Upper lobe of left lung (tissue), 6 donors: ENCODE results near the gene LRRTM1. TPM values are rescaled to one million over a fixed set of nuclear protein-coding genes. Genes with fewer than 3 reads are reported as not detected.

ENCODE experiments used
- ATAC-seq, 2 donors: fragments of 200-7000 bp; cut with Tn5 transposase; one replicate each; pipeline ENCODE4 v1.9.1; 2022; ENCODE audit warnings: mild to moderate bottlenecking in 2 of 2, moderate library complexity in 2 of 2; ENCODE audit not compliant: low FRiP score in 2 of 2
- DNase-seq, 2 donors: peaks; one replicate each; pipeline ENCODE4 v3.0.0-alpha.2; 2019 to 2020
- H3K27ac ChIP-seq, 4 donors: fragments of 200-600 bp; sonication (generic); one replicate each; pipeline ENCODE4 v1.5.1; 2016 to 2019
- H3K27me3 ChIP-seq, 4 donors: fragments of 200-600 bp; sonication (generic); one replicate each; pipeline ENCODE4 v1.5.1; 2017 to 2019
- H3K36me3 ChIP-seq, 4 donors: fragments of 200-600 bp; sonication (generic); one replicate each; pipeline ENCODE4 v1.5.1; 2016 to 2019
- H3K4me1 ChIP-seq, 4 donors: fragments of 200-600 bp; sonication (generic); one replicate each; pipeline ENCODE4 v1.5.1; 2018 to 2019
- H3K4me3 ChIP-seq, 4 donors: fragments of 200-600 bp; sonication (generic); one replicate each; pipeline ENCODE4 v1.5.1; 2017 to 2019; ENCODE audit warnings: mild to moderate bottlenecking in 2 of 4, moderate library complexity in 1 of 4
- H3K9me3 ChIP-seq, 4 donors: fragments of 200-600 bp; sonication (generic); one replicate each; pipeline ENCODE4 v1.5.1; 2018 to 2019
- EP300 ChIP-seq, 4 donors: sonication (generic); formaldehyde crosslinking; IDR thresholded peaks; one replicate each; pipeline ENCODE4 v1.5.1; 2017; ENCODE audit warnings: antibody characterized with exemption in 4 of 4, control low read depth in 2 of 4
- POLR2A ChIP-seq, 4 donors: fragments of 450-650 bp; IDR thresholded peaks; one replicate each; pipeline ENCODE4 v1.5.1; 2016 to 2017; ENCODE audit warnings: antibody characterized with exemption in 4 of 4, mild to moderate bottlenecking in 2 of 4
- POLR2AphosphoS5 ChIP-seq, 2 donors: sonication (generic); formaldehyde crosslinking; IDR thresholded peaks; one replicate each; pipeline ENCODE4 v1.5.1; 2017; ENCODE audit warnings: antibody characterized with exemption in 2 of 2
- whole genome bisulfite sequencing, 2 donors: methylation state at CpG; one replicate each; pipeline ENCODE4 v1.1.5; 2017 to 2018; 5-methylcytosine and 5-hydroxymethylcytosine counted together
- total RNA-seq, 6 donors: library from RNA; depleted of rRNA in 4 of 6; stranded (reverse); fragments of >200 nt in 4 of 6; gene quantifications; one replicate each; pipeline versions ENCODE4 v1.1.0 to v1.2.1, GENCODE V29; 2016 to 2021
- TF ChIP-seq, protein P1 (sequence below), 6 experiments: fragments of 450-650 bp in 4 of 6; fragments of 200-600 bp in 2 of 6; sonication (generic) in 2 of 6; IDR thresholded peaks; one replicate each; pipeline ENCODE4 v1.5.1; 2016 to 2019; ENCODE audit warnings: antibody characterized with exemption in 6 of 6
- donor health status: DM: no; HTN: no; CAD: no; lungs with moderate emphysema.
- donor health status: DM: no; HTN: yes; CAD: no; lungs with severe emphysema.

LRRTM1 gene
- total RNA-seq, 6 donors from 2014 or later = 0.22 to 0.40 TPM; not detected in 4

DNA sequence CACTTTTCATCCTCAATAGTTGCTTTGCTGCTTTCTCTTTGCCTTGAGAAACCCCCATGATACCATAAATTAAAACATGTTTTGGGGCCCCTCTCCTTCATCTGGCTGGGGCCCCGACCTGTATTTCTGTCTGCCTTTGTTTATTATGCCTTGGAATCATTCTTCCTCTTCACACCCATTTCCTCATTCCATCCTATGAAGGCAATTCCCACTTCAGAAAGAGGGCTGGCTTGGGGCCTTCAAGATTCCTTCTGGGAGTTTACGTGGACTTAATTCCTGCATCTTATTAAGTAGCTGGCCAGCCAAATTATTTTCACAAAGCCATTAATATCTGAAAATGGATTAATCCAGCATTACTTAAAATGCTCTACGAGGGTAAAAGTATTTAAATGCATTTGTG lies 6.8 kb upstream of the LRRTM1 start:
- H3K4me1 ChIP-seq = no peaks in the 10 kb centered on the region
- no peak for TF ChIP-seq POLR2AphosphoS5 (IDR thresholded peaks at IDR 0.05)
- no peak for TF ChIP-seq POLR2A (IDR thresholded peaks at IDR 0.05)
- TF ChIP-seq, protein P1, sequence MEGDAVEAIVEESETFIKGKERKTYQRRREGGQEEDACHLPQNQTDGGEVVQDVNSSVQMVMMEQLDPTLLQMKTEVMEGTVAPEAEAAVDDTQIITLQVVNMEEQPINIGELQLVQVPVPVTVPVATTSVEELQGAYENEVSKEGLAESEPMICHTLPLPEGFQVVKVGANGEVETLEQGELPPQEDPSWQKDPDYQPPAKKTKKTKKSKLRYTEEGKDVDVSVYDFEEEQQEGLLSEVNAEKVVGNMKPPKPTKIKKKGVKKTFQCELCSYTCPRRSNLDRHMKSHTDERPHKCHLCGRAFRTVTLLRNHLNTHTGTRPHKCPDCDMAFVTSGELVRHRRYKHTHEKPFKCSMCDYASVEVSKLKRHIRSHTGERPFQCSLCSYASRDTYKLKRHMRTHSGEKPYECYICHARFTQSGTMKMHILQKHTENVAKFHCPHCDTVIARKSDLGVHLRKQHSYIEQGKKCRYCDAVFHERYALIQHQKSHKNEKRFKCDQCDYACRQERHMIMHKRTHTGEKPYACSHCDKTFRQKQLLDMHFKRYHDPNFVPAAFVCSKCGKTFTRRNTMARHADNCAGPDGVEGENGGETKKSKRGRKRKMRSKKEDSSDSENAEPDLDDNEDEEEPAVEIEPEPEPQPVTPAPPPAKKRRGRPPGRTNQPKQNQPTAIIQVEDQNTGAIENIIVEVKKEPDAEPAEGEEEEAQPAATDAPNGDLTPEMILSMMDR (IDR thresholded peaks at IDR 0.05) = no peak
- no peak for TF ChIP-seq EP300 (IDR thresholded peaks at IDR 0.05)
- H3K4me3 ChIP-seq = no peak overlapping the region
- DNase-seq = no peak
- no peak for ATAC-seq
- no peak overlapping the region for H3K27ac ChIP-seq
- H3K9me3 ChIP-seq = no peaks in the 10 kb centered on the region
- H3K36me3 ChIP-seq = no peaks in the 10 kb centered on the region
- no peaks in the 10 kb centered on the region for H3K27me3 ChIP-seq
- 36 to 43% methylated on average over 3 of the region's 3 CpGs for WGBS, 2 donors

DNA sequence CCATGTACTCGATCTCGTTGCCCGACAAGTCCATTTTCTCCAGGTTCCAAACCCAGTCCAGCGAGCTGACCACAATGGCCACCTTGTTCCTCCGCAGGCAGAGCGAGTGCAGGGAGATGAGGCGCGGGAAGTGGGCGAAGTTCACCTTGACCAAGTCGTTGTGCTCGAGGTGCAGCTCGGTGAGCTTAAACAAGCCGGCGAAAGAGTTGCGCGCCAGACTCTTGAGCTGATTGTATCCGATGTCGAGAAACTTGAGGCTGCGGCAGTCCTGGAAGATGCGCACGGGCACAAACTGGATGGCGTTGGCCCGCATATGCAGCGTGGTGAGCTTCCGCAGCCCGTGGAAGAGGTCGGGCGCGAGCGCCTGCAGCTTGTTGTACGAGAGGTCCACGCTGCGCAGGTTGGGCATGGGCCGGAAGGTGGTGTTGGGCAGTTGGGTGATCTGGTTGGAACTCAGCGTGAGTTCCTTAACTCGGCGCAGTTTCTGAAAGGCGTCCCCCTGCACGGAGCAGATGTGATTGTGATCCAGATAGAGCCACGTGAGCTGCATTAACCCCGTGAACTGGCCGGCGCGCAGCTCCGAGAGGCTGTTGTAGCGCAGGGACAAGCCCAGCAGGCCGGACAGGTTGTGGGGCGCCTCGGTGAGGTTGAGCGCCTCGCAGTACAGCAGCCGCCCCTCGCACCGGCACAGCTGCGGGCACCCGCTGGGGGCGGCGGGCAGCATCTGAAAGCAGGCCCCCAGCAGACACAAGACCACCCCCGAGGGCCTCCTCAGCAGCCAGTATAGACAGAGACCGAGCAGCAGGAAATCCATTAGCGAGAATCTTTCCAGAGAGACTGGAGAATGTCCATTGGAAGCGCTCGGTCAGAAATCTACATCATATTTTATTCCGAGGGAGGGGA lies 1.3 kb downstream of the LRRTM1 start:
- TF ChIP-seq, protein P1 (IDR thresholded peaks at IDR 0.05) = no peak
- no peak for TF ChIP-seq POLR2AphosphoS5 (IDR thresholded peaks at IDR 0.05)
- no peak for TF ChIP-seq POLR2A (IDR thresholded peaks at IDR 0.05)
- TF ChIP-seq EP300 (IDR thresholded peaks at IDR 0.05) = no peak
- peak; percentile 30 to 32 for ATAC-seq
- Histone ChIP-seq H3K36me3 (no peaks in the 10 kb centered on the region), H3K27me3 (peaks cover 0 to 22% (median 7%) of the 10 kb centered on the region in 4 donors), H3K4me3 (peak overlapping the region in 1 of 4 donors; percentile 15), H3K9me3 (no peaks in the 10 kb centered on the region), H3K4me1 (peaks cover 5 to 22% (median 14%) of the 10 kb centered on the region in 4 donors), H3K27ac (no peak overlapping the region)
- DNase-seq = peak in 1 of 2 donors; percentile 65
- 4 to 11% methylated on average over 18 to 47 of the region's 64 CpGs for WGBS, 2 donors

DNA sequence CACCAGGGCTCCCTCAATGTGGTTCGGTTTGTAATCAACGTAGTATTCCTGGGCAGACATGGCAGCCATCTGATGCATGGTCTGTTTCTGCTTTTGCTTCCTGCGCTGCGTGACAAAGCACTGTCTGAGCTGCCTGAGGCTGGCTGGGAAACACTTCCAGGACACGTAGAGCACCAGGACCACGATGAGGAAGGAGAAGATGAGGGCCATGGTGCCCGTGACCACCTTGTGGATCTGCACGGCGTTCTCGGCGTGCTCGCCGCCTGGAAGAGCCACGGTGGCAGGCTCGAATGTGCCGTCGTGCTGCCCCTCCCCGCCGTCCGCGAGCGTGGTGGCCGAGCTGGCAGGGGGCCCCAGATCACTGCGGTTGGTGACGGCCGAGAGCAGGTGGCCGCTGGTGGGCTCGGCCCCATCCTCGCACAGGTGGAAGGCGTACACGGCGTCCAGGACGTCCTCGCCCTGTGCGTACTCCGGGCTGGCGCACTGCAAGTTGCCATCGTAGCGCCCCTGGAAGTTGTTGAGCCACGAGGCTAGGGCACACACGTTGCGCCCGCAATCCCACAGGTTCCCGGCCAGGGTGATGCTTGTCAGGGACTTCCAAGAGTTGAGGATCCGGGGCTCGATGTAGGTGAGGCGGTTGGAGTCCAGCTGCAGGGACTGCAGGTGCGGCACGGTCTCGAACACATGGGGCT lies 2.1 kb downstream of the LRRTM1 start:
- Histone ChIP-seq H3K36me3 (no peaks in the 10 kb centered on the region), H3K27ac (no peak overlapping the region), H3K9me3 (no peaks in the 10 kb centered on the region), H3K4me1 (peaks cover 5 to 22% (median 14%) of the 10 kb centered on the region in 4 donors), H3K4me3 (no peak overlapping the region), H3K27me3 (peaks cover 0 to 22% (median 7%) of the 10 kb centered on the region in 4 donors)
- DNase-seq = peak in 1 of 2 donors; percentile 68
- no peak for ATAC-seq
- TF ChIP-seq POLR2AphosphoS5 (IDR thresholded peaks at IDR 0.05) (no peak), POLR2A (IDR thresholded peaks at IDR 0.05) (no peak), EP300 (IDR thresholded peaks at IDR 0.05) (no peak)
- TF ChIP-seq, protein P1 (IDR thresholded peaks at IDR 0.05) = no peak
- 12 to 18% methylated on average over 11 to 46 of the region's 50 CpGs for WGBS, 2 donors

GRCh38 chr2:80302001-80302313 lies 2.6 kb downstream of the LRRTM1 start:
- Histone ChIP-seq H3K9me3 (no peaks in the 10 kb centered on the region), H3K36me3 (no peaks in the 10 kb centered on the region), H3K27me3 (peaks cover 0 to 22% (median 7%) of the 10 kb centered on the region in 4 donors), H3K4me1 (peaks cover 5 to 22% (median 14%) of the 10 kb centered on the region in 4 donors), H3K27ac (no peak overlapping the region), H3K4me3 (no peak overlapping the region)
- DNase-seq = peak in 1 of 2 donors; percentile 57
- no peak for ATAC-seq
- 48 to 60% methylated on average over 7 to 12 of the region's 12 CpGs for WGBS, 2 donors
- no peak for TF ChIP-seq EP300 (IDR thresholded peaks at IDR 0.05)
- TF ChIP-seq POLR2AphosphoS5 (IDR thresholded peaks at IDR 0.05) = no peak
- TF ChIP-seq POLR2A (IDR thresholded peaks at IDR 0.05) = no peak
- TF ChIP-seq, protein P1 (IDR thresholded peaks at IDR 0.05) = no peak
